K562 treated with DMSO at 1 percent for 24 hours (cell line): ENCODE data around the gene ARHGEF11. TPM values are rescaled to one million over a fixed set of nuclear protein-coding genes. Genes with fewer than 3 reads are reported as not detected.

Experiments
- total RNA-seq: library from RNA; unstranded; fragments of 300-600 nt; gene quantifications from 2 replicates; pipeline ENCODE4 v1.2.3, GENCODE V29; 2022; ENCODE audit warnings: low read depth; ENCODE audit not compliant: insufficient read depth

Gene ARHGEF11
- total RNA-seq: 19.1 and 19.2 TPM in 2 replicates

GRCh38 chr1:157045250-157046218, at the start of gene ARHGEF11:
ARHGEF11 (minus strand) TSS chr1:157045742; CDS start chr1:157044330, 1,412 bp downstream.

GRCh38 chr1:156920233-156921052, 125.1 kb downstream of the ARHGEF11 start, which contains the start of gene LRRC71:
LRRC71 (plus strand) TSS chr1:156920632; CDS start chr1:156920804, 172 bp downstream.

GRCh38 chr1:156893048-156893953, 152.2 kb downstream of the ARHGEF11 start, which contains the start of gene PEAR1:
PEAR1 (plus strand) TSS chr1:156893718; CDS start chr1:156903927, 10,209 bp downstream.

Other genes starting within 250 kb of the ARHGEF11 start
- gene SH2D2A, start 228.9 kb downstream of the ARHGEF11 start, total RNA-seq: 13.8 and 17.6 TPM in 2 replicates
- 0.45 and 0.51 TPM in 2 replicates for gene INSRR, start 186.6 kb downstream of the ARHGEF11 start, total RNA-seq
- gene NTRK1, start 184.9 kb downstream of the ARHGEF11 start, total RNA-seq: 18.2 and 25.6 TPM in 2 replicates
- gene PEAR1, start 152.0 kb downstream of the ARHGEF11 start, total RNA-seq: 4.9 and 5.1 TPM in 2 replicates
- gene LRRC71, start 125.1 kb downstream of the ARHGEF11 start, total RNA-seq: 0.32 and 0.36 TPM in 2 replicates
- not detected in 2 replicates for gene ETV3L, start 54.1 kb upstream of the ARHGEF11 start, total RNA-seq
- 9.0 and 10.7 TPM in 2 replicates for gene ETV3, start 92.7 kb upstream of the ARHGEF11 start, total RNA-seq